CD4-positive, alpha-beta T cell treated with Interleukin-6 for 4 hours (primary cell): Measurements from ENCODE around the gene FIGN.

Source experiments
- DNase-seq: peaks from one replicate; pipeline ENCODE4 v3.0.0-alpha.2; 2020; ENCODE audit warnings: mixed read lengths

The FIGN gene

DNA sequence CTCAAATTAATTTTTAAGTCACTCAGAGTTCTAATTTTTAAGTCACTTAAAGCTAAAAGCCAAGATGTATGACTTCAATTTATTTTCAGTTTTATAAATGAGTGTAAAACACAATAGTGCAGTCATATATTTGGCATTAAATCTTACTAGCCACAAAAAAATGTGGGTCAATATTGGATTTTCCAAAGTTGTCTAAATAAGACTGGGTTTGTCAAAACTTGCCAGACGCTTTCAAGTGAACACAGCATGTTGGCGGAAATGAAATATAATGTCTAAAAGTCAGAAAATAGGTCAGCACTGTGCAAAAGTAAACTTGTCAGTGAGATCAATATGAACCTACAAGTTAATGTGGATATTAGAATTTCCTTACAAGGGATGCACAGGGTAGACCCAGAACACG, 128.9 kb downstream of the FIGN start:
- no peak for DNase-seq

DNA sequence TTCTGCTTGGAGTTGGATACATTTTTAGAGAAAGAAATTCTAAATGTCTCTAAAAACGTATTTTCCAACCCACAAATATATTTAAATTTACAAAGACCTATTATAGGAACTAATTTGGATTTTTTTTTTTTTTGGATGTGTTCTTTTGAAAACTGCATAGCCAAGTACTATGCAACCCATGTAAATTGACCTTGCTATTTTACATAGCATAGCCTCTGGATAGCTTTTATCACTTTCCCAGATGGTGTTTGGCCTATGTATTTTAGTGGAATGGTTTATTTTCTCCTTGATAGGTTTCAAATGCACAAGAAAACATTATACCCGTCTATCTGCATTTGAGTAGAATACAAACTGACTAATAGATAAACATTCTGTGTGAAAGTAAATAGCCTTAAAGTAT, 130.0 kb downstream of the FIGN start:
- DNase-seq = no peak

DNA sequence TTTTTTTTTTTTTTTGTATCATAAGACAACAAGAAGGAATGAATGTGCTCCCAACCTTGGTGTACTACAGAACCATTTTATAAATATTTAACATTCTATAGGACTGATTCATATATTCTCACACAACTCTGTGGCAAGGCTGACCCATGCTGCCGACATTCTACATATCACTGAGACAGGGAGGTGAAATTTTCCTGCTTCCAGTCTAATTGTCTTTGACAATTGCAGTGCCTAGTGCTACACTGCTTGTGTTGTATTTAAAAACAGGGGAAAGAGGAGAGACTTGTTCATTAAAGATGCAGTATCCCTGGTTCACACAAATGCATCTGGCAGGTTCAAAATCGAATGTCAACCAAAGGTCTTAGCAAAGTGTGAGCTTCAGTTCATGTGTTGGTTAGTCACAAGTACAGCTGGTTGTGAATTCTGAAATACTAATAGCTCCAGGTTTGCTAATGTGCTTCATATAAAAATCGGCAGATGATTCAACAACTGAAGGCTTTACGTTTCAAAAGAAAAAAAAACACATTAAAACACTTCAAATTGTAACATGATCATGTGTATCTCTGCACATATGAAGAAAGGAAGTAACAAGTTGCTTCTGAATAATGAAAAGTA, 130.8 kb downstream of the FIGN start:
- DNase-seq = no peak

- no peak for DNase-seq
Measured at GRCh38 chr2:163602196-163602595, 133.6 kb downstream of the FIGN start.

DNA sequence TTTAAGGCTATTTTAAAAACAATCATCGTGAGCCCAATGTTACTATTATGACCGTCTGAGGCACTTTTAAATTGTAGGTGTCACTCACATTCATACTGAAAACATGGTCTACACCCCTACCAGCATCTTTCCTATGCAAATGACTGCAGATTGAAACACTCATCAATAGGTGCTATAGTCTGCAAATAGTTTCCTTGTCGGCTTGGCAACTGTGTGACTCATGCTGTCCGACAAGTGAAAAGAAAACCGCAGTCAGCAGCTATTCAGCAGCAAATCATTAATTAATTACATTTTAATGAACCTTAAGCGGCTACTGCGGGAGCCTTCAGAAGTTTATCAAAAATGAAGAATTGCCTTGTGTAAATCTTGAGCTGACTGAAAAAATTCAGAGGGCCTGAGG, 134.4 kb downstream of the FIGN start:
- DNase-seq = no peak

DNA sequence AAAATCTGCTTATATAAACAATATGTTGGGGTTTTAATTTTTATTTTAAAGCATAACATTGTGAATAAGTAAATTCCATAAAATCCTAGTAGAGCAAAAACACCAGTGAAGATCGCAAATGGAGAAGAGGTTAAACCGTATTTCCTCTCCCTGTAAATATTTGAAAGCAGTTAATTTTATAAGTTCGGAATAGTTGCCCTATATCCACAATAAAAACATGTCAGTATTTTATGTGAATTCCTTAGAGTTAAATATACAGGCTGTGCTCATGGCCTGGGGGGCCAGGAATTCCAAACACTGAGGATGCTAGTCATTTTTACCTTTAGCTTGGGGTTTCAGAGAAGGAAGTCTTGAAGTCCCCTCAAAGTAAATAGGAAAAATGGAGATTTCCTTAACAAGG, 135.0 kb downstream of the FIGN start:
- no peak for DNase-seq

DNA sequence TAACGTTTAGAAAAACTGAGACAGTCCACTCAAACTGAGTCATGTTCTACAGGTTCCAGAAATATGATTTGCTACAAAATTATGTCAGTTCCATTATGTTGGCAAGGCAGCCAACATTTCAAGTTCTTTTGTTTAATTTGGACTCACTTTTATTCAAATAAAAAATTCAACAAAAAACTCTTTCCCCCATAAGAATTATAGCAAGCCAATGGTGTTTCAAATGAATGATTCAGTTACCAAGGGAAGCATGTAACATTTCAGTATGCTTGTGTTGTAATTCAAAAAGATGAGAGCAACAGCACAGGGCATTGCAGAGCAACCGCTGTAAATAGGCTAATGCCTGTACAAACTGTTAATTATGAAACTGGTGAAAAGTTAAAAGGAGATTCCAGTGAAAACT, 140.8 kb downstream of the FIGN start:
- DNase-seq = no peak

DNA sequence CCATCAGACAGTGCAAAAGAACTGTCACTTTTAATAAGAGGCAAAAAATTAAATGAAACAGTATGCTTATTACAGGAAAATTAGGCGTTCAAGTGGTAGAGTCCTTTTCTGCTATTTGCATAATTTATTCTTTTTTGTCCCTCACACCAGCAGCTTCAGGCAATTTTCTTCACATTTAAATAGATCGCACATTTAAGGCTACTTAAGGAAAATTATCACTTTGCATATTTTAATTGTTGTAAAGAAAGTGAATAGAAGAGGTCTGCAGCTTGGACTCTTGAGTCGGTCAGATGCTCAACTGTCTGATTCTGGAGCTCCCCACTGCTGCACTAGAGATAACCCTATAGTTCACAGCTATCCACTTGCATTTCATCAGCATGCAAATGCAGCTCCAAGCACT, 141.3 kb downstream of the FIGN start:
- no peak for DNase-seq

- no peak for DNase-seq
Measured at GRCh38 chr2:163593982-163594381, 141.8 kb downstream of the FIGN start.

- no peak for DNase-seq
Measured at GRCh38 chr2:163592954-163593622, 142.7 kb downstream of the FIGN start.

DNA sequence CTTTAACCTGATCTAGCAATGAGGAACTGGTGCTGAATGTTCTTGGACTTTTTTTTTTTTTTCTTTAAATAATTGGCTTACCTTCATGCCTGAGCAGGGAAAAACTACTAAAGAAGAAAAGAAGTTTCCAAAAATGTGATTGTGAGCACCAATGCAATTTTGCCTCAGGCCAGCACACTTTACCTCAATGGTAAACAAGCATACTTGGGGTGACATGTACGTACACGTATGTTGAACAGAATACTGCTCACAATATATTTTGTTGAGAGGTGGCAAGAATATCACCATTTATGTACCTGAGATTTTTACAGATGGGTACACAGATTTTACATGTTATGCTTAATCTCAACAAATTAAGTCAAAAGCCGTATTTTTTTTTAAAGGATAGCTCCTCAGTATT, 144.3 kb downstream of the FIGN start:
- no peak for DNase-seq

- no peak for DNase-seq
Measured at GRCh38 chr2:163580757-163581156, 155.1 kb downstream of the FIGN start.

- DNase-seq = no peak
Measured at GRCh38 chr2:163574309-163574708, 161.5 kb downstream of the FIGN start.

DNA sequence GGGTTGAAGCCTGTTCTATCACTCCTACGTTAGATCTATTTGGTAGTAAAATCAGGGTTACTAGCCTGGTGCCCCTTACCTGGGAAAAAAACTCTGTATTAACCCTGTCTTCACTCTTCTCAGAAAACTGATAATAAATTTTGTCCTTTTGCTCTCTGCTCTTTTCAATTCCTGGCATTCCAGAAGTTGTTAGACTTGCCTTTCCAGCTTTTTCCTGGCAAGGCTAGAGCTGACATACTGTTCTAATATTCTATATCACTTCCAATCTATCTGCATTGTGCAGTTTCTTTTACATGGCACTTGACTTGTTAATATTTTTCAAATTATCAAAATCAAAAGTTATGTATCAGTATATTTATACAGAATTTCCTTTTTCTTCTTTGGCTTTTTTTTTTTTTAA, 162.2 kb downstream of the FIGN start:
- DNase-seq = no peak

- no peak for DNase-seq
Measured at GRCh38 chr2:163572850-163573249, 163.0 kb downstream of the FIGN start.

- no peak for DNase-seq
Measured at GRCh38 chr2:163571423-163572102, 164.2 kb downstream of the FIGN start.

- DNase-seq = no peak
Measured at GRCh38 chr2:163570391-163570790, 165.4 kb downstream of the FIGN start.

DNA sequence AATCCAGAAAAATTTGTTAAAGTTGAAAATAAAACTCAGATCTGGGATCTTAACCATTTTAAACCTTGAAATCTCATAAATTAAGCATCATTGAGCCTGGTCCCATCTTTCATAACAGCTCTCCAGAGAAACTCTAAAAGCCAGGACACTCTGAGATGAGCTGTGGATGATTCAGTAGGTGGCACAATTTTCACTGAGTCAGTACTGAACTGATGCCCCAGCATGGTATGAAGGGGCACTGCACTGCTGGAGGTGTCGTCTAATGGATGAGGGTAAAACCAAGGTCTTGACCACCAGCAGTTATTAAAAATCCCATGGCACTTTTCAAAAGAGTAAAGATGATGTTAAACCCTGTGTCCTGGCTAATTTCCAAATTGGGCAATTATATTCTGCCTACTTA, 170.6 kb downstream of the FIGN start:
- DNase-seq = no peak

GRCh38 chr2:163564236-163564635, 171.6 kb downstream of the FIGN start:
- DNase-seq = no peak

DNA sequence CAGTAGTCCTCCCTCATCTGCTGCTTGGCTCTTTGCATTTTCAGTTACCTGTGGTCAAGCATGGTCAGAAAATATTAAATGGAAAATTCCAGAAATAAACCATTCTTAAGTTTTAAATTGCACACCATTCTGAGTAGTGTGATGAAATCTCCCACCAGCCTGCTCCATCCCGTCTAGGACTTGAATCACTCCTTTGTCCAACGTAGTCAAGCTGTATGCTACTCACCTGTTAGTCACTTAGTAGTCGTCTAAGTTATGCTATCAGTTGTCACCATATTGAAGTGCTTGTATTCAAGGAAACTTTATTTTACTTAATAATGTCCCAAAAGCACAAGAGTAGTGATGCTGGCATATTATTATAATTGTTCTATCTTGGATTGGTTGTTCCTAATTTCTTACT, 172.5 kb downstream of the FIGN start:
- DNase-seq = no peak

GRCh38 chr2:163558251-163559021, 177.4 kb downstream of the FIGN start:
- DNase-seq = no peak

DNA sequence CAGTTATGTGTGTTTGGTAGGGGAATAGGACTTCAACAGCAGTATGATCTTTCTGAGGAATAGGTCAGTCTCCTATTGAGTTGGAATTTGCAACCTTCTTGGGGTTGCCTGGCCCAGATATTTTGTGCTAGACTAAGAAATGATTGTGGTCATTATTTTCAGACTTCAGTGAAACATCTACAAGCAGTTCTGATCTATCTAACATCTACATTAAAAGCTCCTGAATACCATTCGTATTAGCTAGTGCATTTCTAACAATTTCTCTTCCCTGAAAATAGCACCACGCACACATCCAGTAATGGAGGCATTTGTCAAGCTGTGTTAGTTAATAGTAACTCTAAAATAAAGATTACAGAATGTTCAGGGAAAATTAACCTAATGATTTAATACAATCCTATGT, 179.3 kb downstream of the FIGN start:
- DNase-seq = no peak

- DNase-seq = no peak
Measured at GRCh38 chr2:163554864-163555263, 180.9 kb downstream of the FIGN start.

GRCh38 chr2:163553601-163554000, 182.2 kb downstream of the FIGN start:
- DNase-seq = no peak
